Neuron (in vitro differentiated cells): Measurements from ENCODE around the gene TAF1L.
"Not testable (repeated sequence)": the region's sequence is repeated elsewhere in the genome, so short reads cannot be mapped to it uniquely, and the experiment has no call there.

ENCODE experiments used
- H2AFZ ChIP-seq: one replicate; pipeline ENCODE4 v1.6.1; 2013; ENCODE audit warnings: low read depth, mild to moderate bottlenecking, inconsistent platforms, low read length, moderate library complexity
- H3K27me3 ChIP-seq: one replicate; pipeline ENCODE4 v1.6.1; 2013; ENCODE audit warnings: low read length; ENCODE audit not compliant: insufficient read depth
- H3K36me3 ChIP-seq: one replicate; pipeline ENCODE4 v1.6.1; 2013; ENCODE audit warnings: low read length; ENCODE audit not compliant: insufficient read depth
- H3K4me1 ChIP-seq: one replicate; pipeline ENCODE4 v1.6.1; 2013; ENCODE audit warnings: low read length; ENCODE audit not compliant: insufficient read depth
- H3K4me3 ChIP-seq: 2 replicates; pipeline ENCODE4 v1.5.1; 2013; ENCODE audit warnings: mild to moderate bottlenecking, low read length, moderate library complexity
- H3K9me3 ChIP-seq: one replicate; pipeline ENCODE4 v1.6.1; 2013; ENCODE audit warnings: low read length

TAF1L gene, protein sequence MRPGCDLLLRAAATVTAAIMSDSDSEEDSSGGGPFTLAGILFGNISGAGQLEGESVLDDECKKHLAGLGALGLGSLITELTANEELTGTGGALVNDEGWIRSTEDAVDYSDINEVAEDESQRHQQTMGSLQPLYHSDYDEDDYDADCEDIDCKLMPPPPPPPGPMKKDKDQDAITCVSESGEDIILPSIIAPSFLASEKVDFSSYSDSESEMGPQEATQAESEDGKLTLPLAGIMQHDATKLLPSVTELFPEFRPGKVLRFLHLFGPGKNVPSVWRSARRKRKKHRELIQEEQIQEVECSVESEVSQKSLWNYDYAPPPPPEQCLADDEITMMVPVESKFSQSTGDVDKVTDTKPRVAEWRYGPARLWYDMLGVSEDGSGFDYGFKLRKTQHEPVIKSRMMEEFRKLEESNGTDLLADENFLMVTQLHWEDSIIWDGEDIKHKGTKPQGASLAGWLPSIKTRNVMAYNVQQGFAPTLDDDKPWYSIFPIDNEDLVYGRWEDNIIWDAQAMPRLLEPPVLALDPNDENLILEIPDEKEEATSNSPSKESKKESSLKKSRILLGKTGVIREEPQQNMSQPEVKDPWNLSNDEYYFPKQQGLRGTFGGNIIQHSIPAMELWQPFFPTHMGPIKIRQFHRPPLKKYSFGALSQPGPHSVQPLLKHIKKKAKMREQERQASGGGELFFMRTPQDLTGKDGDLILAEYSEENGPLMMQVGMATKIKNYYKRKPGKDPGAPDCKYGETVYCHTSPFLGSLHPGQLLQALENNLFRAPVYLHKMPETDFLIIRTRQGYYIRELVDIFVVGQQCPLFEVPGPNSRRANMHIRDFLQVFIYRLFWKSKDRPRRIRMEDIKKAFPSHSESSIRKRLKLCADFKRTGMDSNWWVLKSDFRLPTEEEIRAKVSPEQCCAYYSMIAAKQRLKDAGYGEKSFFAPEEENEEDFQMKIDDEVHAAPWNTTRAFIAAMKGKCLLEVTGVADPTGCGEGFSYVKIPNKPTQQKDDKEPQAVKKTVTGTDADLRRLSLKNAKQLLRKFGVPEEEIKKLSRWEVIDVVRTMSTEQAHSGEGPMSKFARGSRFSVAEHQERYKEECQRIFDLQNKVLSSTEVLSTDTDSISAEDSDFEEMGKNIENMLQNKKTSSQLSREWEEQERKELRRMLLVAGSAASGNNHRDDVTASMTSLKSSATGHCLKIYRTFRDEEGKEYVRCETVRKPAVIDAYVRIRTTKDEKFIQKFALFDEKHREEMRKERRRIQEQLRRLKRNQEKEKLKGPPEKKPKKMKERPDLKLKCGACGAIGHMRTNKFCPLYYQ (N-terminal part only)

DNA sequence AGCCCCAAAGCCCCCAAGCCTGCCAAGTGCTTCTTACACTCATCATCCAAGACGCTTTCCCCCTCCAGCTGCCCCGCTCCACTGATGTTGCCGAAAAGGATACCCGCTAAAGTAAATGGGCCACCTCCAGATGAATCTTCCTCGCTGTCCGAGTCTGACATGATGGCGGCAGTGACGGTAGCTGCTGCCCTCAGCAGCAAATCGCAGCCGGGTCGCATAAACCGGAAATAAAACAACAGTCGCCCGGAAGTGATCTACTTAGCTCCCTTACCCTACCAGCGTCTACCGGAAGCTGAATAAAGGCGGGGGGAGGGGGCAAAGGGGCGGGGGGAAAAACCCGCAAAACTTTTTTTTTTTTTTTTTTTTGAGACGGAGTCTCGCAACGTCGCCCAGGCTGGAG lies at the start of gene TAF1L:
Gene TAF1L, minus strand, starts transcription at position 308 of the 400 bp plus-strand sequence. Its CDS starts 90 bp downstream, at position 218.
- Histone ChIP-seq H3K4me3 (no peak within 1 kb of the TSS), H3K4me1 (no peaks in the 10 kb centered on the region), H2AFZ (no peak within 1 kb of the TSS), H3K36me3 (no peaks in the 10 kb centered on the region), H3K27me3 (no peaks in the 10 kb centered on the region), H3K9me3 (no peaks in the 10 kb centered on the region)

DNA sequence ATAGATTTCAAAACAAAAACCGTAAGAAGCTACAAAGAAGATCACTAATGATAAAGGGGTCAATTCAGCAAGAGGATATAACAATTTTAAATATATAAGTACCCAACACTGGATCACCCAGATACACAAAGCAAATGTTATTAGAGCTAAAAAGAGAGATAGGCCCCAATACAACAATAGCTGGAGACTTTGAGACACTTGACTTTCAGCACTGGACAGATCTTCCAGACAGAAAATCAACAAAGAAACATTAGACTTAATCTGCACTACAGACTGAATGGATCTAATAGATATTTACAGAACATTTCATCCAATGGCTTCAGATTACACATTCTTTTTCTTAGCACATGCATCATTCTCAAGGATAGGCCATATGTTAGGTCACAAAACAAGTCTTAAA lies 46.3 kb upstream of the TAF1L start:
- no peaks in the 10 kb centered on the region for H3K4me1 ChIP-seq

DNA sequence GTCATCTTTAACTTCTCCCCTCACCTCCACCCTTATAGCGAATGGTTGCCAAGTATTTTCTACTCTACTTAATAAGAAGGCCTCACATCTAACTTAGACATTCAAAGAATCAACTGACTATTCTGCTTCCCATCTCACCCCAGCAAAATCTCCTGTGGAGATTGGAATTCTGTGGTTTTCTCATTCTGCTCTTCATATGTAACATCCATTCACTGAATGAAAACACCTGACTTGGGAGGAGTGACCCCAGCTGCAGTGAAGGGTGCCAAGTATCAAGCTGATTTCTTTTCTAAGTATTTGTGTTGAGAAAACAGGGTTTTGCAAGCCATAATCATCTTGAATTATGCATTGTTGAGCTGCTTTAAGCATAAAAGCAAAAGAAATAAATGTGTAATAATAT lies 42.5 kb upstream of the TAF1L start:
- no peaks in the 10 kb centered on the region for H3K36me3 ChIP-seq
- H3K27me3 ChIP-seq: no peaks in the 10 kb centered on the region
- no peak overlapping the region for H3K4me3 ChIP-seq
- no peak overlapping the region for H2AFZ ChIP-seq
- no peaks in the 10 kb centered on the region for H3K4me1 ChIP-seq
- no peaks in the 10 kb centered on the region for H3K9me3 ChIP-seq

More for the DNA sequence above, 46.3 kb upstream of the TAF1L start:
- no peak overlapping the region for H2AFZ ChIP-seq
- no peaks in the 10 kb centered on the region for H3K9me3 ChIP-seq
- no peaks in the 10 kb centered on the region for H3K36me3 ChIP-seq
- H3K27me3 ChIP-seq: no peaks in the 10 kb centered on the region
- no peak overlapping the region for H3K4me3 ChIP-seq

DNA sequence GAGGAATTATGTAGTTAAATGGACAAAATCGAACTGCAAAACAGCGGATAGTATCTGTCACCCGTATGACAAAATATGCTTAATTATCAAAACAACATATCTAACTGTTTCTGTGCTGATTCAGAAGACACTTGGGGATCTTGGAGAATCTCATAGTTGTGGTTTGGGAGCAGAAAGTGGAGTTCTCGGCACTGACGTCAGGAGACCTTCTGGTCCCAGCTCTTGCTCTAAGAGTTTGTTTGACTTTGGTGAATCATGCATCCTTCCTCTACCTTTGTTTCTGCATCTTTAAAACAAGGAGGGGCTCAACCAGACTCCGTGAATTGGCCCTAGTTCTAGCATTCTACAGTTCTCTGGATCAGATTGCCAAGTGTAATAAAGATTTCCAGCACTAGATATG lies 37.0 kb upstream of the TAF1L start:
- Histone ChIP-seq H3K36me3 (no peaks in the 10 kb centered on the region), H3K4me3 (no peak overlapping the region), H3K4me1 (no peaks in the 10 kb centered on the region), H3K9me3 (no peaks in the 10 kb centered on the region), H3K27me3 (no peaks in the 10 kb centered on the region), H2AFZ (no peak overlapping the region)

DNA sequence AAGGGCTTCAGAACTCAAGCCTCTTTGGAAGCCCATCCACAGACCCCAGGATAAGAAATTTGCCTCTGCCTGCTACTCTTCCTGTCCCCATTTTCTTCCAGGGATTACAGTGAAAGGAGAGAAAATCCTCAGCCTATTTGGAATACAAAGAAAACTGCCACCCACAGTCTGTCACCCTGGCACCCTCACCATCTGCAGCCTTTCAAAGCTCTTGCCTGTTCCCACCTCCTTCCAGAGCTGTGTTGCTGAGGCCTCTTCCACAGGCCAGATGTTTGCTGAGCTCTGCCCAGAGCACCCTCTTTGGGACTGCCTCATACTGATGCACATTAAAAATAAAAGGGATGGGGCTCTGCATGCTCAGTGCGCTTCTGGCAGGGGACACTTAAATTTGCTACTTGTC lies 35.9 kb upstream of the TAF1L start:
- no peaks in the 10 kb centered on the region for H3K36me3 ChIP-seq
- no peaks in the 10 kb centered on the region for H3K4me1 ChIP-seq
- H3K4me3 ChIP-seq: no peak overlapping the region
- H3K9me3 ChIP-seq: no peaks in the 10 kb centered on the region
- H2AFZ ChIP-seq: no peak overlapping the region
- no peaks in the 10 kb centered on the region for H3K27me3 ChIP-seq

DNA sequence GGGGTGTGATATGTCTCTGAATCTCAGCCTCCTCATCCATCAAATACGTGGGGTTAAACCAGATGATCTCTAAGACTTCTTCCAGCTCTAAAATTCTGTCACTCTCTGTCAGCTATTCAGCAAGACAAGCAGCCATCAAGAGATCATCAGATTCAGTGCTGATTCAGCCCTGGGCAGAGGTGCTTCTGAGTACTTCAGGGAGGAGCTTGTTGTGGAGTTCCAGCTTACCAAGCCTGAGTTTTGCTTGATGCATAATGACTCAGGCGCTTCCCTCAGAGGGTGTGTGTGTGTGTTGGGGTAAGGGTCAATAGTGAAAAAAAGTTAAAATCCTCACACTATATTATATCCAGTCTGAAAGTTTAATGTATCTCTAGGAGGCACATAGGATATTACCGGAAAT lies 29.6 kb upstream of the TAF1L start:
- Histone ChIP-seq H3K27me3 (no peaks in the 10 kb centered on the region), H3K9me3 (no peaks in the 10 kb centered on the region), H3K4me3 (no peak overlapping the region), H3K4me1 (no peaks in the 10 kb centered on the region), H2AFZ (no peak overlapping the region), H3K36me3 (no peaks in the 10 kb centered on the region)

DNA sequence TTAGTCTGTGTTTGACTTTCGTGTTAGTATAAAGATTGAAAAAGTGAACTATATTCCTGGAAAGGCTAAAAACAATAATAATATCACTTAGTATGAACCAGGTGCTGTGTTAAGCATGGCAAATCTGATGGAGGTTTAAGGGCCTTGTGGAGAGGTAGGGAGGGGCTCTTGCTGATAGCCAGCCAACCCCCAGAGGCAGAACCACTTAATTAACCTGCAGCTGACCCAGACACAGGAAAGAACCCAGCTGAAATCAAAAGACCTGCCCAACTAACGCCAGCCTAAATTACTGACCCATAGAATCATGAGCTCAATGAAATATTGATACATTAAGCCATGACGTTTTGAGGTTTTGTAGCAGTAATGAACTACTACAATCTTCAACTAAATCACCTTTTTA lies 28.3 kb upstream of the TAF1L start:
- Histone ChIP-seq H3K4me1 (no peaks in the 10 kb centered on the region), H3K36me3 (no peaks in the 10 kb centered on the region), H3K4me3 (no peak overlapping the region), H3K9me3 (no peaks in the 10 kb centered on the region), H2AFZ (no peak overlapping the region), H3K27me3 (no peaks in the 10 kb centered on the region)

DNA sequence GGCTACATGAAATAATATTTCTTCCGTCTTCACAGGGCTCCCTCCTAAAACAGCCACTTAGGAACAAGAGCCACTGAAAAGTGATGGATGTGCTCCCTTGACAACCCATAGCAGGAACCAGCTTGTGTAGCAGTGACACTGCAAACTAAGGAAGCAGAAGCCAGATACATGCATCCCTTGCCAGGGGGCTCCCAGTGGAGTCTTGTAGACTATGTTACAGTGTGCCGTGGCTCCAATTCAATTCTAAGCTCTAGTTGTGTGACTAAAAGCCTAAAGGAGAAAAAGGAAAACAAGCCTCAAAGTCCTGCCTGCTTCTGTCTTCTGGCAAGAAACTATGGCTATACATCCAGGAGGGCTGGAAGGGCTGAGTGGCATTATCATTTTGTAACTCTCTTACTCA lies 12.2 kb upstream of the TAF1L start:
- no peaks in the 10 kb centered on the region for H3K4me1 ChIP-seq
- H3K27me3 ChIP-seq: no peaks in the 10 kb centered on the region
- H3K36me3 ChIP-seq: no peaks in the 10 kb centered on the region
- H2AFZ ChIP-seq: no peak overlapping the region
- no peaks in the 10 kb centered on the region for H3K9me3 ChIP-seq
- H3K4me3 ChIP-seq: no peak overlapping the region

DNA sequence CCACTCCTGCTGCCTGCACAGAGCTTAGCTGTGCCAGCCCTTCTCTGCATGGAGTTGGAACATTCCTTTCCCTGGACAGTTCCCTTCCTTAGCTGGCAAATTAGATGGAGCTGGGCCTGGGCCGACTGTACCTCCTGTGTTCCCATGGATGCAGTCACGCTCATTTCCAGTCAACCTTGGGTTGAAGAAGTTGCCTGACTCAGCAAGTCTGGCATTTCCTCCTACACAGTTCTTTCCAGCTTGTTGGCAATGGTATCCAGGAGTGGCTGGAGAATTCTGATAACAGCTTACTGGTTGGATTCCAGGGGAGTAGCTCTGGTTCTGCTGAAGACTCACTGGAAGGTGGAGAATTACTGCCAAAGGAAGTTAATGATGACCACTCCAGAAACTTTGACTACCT lies 9.2 kb upstream of the TAF1L start:
- Histone ChIP-seq H3K36me3 (no peaks in the 10 kb centered on the region), H3K4me1 (no peaks in the 10 kb centered on the region), H2AFZ (no peak overlapping the region), H3K27me3 (no peaks in the 10 kb centered on the region), H3K9me3 (no peaks in the 10 kb centered on the region), H3K4me3 (no peak overlapping the region)

DNA sequence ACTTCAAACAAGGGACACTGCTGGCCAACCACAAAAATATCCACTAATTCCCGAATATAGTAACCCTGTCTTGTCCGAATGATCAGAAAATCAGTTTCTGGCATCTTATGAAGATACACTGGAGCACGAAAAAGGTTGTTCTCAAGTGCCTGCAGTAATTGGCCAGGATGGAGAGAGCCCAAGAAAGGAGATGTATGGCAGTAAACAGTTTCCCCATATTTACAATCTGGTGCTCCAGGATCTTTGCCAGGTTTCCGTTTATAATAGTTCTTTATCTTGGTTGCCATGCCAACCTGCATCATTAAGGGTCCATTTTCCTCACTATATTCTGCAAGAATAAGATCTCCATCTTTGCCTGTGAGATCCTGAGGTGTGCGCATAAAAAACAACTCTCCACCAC lies 2.3 kb downstream of the TAF1L start:
- not testable (repeated sequence) for H2AFZ ChIP-seq, H3K27me3 ChIP-seq, H3K4me1 ChIP-seq, H3K9me3 ChIP-seq, H3K4me3 ChIP-seq, H3K36me3 ChIP-seq

DNA sequence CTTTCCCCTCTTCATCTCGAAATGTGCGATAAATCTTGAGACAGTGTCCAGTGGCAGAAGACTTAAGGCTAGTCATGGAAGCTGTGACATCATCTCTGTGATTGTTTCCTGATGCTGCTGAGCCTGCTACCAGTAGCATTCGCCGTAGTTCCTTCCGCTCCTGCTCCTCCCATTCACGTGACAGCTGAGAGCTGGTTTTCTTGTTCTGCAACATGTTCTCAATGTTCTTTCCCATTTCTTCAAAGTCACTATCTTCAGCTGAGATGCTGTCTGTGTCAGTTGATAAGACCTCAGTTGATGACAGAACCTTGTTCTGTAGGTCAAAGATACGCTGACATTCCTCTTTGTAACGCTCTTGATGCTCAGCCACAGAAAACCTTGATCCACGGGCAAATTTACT lies 3.5 kb downstream of the TAF1L start:
- Histone ChIP-seq H2AFZ (no peak overlapping the region), H3K4me3 (no peak overlapping the region), H3K27me3 (no peaks in the 10 kb centered on the region), H3K4me1 (no peaks in the 10 kb centered on the region), H3K36me3 (no peaks in the 10 kb centered on the region), H3K9me3 (no peaks in the 10 kb centered on the region)

DNA sequence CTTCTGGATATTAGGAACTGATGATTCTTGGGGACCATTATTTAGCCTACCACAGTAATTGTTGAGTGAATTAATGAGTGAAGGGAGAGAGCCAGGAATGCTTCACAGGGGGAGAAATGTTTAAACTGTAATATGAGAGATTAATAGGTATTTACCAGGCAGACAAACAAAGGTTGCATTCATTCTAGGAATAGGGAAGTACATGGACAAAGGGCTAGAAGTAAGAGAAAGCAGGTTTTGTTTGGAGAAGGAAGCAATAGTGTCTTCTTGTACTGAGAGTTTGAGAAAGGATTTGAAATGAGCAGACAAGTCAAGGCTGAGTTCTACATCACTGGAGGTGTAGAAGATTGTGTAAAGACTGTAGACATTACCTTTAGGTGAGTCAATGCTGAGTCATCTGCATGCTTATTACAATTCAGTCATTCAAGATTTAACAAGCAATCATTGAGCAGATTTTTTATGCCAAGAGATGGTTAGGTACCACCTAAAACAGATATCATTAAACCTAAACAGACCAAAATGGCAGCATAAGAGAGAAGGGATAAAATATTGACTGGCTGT lies 8.0 kb downstream of the TAF1L start:
- Histone ChIP-seq H2AFZ (no peak overlapping the region), H3K27me3 (no peaks in the 10 kb centered on the region), H3K4me3 (no peak overlapping the region), H3K36me3 (no peaks in the 10 kb centered on the region), H3K9me3 (no peaks in the 10 kb centered on the region), H3K4me1 (no peaks in the 10 kb centered on the region)
